GM12865 (cell line): ENCODE measurements around the gene TMEM132D.

Experiments
- DNase-seq: peaks from one replicate; pipeline ENCODE4 v3.0.0; 2010; ENCODE audit warnings: low read depth
- H3K4me3 ChIP-seq: 2 replicates; pipeline ENCODE4 v1.5.1; 2011; ENCODE audit warnings: mild to moderate bottlenecking, low read depth, low read length, control low read depth
- CTCF ChIP-seq: IDR thresholded peaks from 2 replicates; pipeline ENCODE4 v1.5.1; 2011; ENCODE audit warnings: low read length, control low read depth, low read depth, inconsistent platforms; ENCODE audit not compliant: insufficient read depth; ENCODE audit errors: missing control alignments

The TMEM132D gene

GRCh38 chr12:129675947-129676346, 227.9 kb downstream of the TMEM132D start:
- no peak overlapping the region for H3K4me3 ChIP-seq
- no peak for DNase-seq
- TF ChIP-seq CTCF, result no peak

- H3K4me3 ChIP-seq, result no peak overlapping the region
- DNase-seq, result no peak
- no peak for TF ChIP-seq CTCF
These were observed 228.3 kb downstream of the TMEM132D start for GRCh38 chr12:129675496-129675895.

- no peak overlapping the region for H3K4me3 ChIP-seq
- no peak for DNase-seq
- no peak for TF ChIP-seq CTCF
These were observed 230.0 kb downstream of the TMEM132D start for GRCh38 chr12:129673806-129674205.

GRCh38 chr12:129672110-129672509, 231.7 kb downstream of the TMEM132D start:
- H3K4me3 ChIP-seq, result no peak overlapping the region
- DNase-seq, result no peak
- no peak for TF ChIP-seq CTCF

GRCh38 chr12:129670256-129670920, 233.4 kb downstream of the TMEM132D start:
- no peak overlapping the region for H3K4me3 ChIP-seq
- TF ChIP-seq CTCF, result no peak
- DNase-seq, result no peak

- TF ChIP-seq CTCF, result no peak
- DNase-seq, result no peak
These were observed 238.4 kb downstream of the TMEM132D start for GRCh38 chr12:129665414-129665813.

GRCh38 chr12:129662234-129662633, 241.6 kb downstream of the TMEM132D start:
- DNase-seq, result no peak
- TF ChIP-seq CTCF, result no peak
- no peak overlapping the region for H3K4me3 ChIP-seq

More at GRCh38 chr12:129665414-129665813, 238.4 kb downstream of the TMEM132D start:
- no peak overlapping the region for H3K4me3 ChIP-seq
